SK-N-MC (cell line): ENCODE data around the gene CRTC1.

Experiments
- EZH2 ChIP-seq: fragments of 200-600 bp; sonication (generic); IDR thresholded peaks from one replicate; pipeline ENCODE4 v1.6.1; 2017; ENCODE audit warnings: antibody characterized with exemption
- FOXP2 ChIP-seq: optimal IDR thresholded peaks from 2 replicates; pipeline ENCODE3; 2011; ENCODE audit warnings: mild to moderate bottlenecking, moderate library complexity; ENCODE audit not compliant: insufficient read depth; ENCODE audit errors: extremely low read length, control extremely low read depth
- POLR2AphosphoS5 ChIP-seq: IDR thresholded peaks from 2 replicates; pipeline ENCODE4 v1.6.1; 2012; ENCODE audit warnings: mild to moderate bottlenecking, low read depth, low read length, borderline replicate concordance

DNA sequence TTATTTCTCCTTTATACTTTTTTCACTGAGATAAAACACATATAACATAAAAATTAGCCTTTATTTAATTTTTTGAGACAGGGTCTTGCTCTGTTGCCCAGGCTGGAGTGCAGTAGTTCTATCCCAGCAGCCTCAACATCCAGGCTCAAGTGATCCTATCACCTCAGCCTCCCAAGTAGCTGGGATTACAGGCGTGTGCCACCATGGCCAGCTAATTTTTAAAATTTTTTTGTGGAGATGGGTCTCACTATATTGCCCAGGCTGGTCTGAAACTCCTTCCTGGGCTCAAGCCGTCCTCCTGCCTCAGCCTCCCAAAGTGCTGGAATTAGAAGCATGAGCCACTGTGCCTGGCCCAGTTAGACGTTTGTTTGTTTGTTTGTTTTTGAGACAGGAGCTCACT lies 28.4 kb downstream of the CRTC1 start:
- TF ChIP-seq EZH2 (no peak), POLR2AphosphoS5 (no peak), FOXP2 (no peak)
